HG03575 (cell line): Measurements from ENCODE around the gene AFG1L.
A peak's percentile ranks its signal among the peaks of the same experiment; 100 is the strongest.

Source experiments
- ATAC-seq: cut with Tn5 transposase; IDR thresholded peaks from one replicate; pipeline ENCODE4 v1.9.1; 2021; ENCODE audit not compliant: unreplicated experiment, insufficient number of reproducible peaks, low FRiP score; ENCODE audit errors: extremely low read depth

Gene AFG1L

GRCh38 chr6:108541843-108542759 is 247.2 kb downstream of the AFG1L start:
- no peak for ATAC-seq

GRCh38 chr6:108543175-108543940 is 248.5 kb downstream of the AFG1L start:
- ATAC-seq, result no peak

GRCh38 chr6:108544606-108545005 is 249.8 kb downstream of the AFG1L start:
- no peak for ATAC-seq

- ATAC-seq, result no peak
Measured at GRCh38 chr6:108546079-108547049, 251.5 kb downstream of the AFG1L start.

GRCh38 chr6:108549241-108549640 is 254.4 kb downstream of the AFG1L start:
- ATAC-seq, result no peak

- no peak for ATAC-seq
Measured at GRCh38 chr6:108549741-108550140, 254.9 kb downstream of the AFG1L start.

GRCh38 chr6:108550256-108550655 is 255.4 kb downstream of the AFG1L start:
- ATAC-seq, result no peak

GRCh38 chr6:108555399-108556052 is 260.7 kb downstream of the AFG1L start:
- ATAC-seq, result no peak

- no peak for ATAC-seq
Measured at GRCh38 chr6:108556250-108556649, 261.4 kb downstream of the AFG1L start.

- ATAC-seq, result no peak
Measured at GRCh38 chr6:108556866-108557493, 262.1 kb downstream of the AFG1L start.

GRCh38 chr6:108557494-108558371 is 262.9 kb downstream of the AFG1L start:
- no peak for ATAC-seq

GRCh38 chr6:108558372-108559096 is 263.7 kb downstream of the AFG1L start:
- peak; percentile 41 for ATAC-seq

- ATAC-seq, result no peak
Measured at GRCh38 chr6:108559097-108559883, 264.4 kb downstream of the AFG1L start.

GRCh38 chr6:108559884-108560462 is 265.1 kb downstream of the AFG1L start:
- ATAC-seq, result no peak

GRCh38 chr6:108560463-108561308 is 265.8 kb downstream of the AFG1L start, which contains the start of gene FOXO3:
Gene FOXO3 (plus strand): TSS chr6:108560917. CDS start chr6:108561209, 292 bp downstream.
- no peak for ATAC-seq
